Right lobe of liver (tissue), 6 donors: ENCODE measurements around the gene RHPN2. TPM values are rescaled to one million over a fixed set of nuclear protein-coding genes. Genes with fewer than 3 reads are reported as not detected.

Experiments
- ATAC-seq, 4 donors: fragments of 200-7000 bp; cut with Tn5 transposase; one replicate each; pipeline ENCODE4 v1.9.1; 2020; ENCODE audit warnings: mild to moderate bottlenecking in 4 of 4, moderate library complexity in 4 of 4
- DNase-seq, 3 donors: peaks; one replicate each; pipeline ENCODE4 v3.0.0-alpha.2; 2020
- H3K27ac ChIP-seq, 3 donors: fragments of 200-600 bp; one replicate each; pipeline ENCODE4 v1.8.0; 2022
- H3K27me3 ChIP-seq, 2 donors: fragments of 200-600 bp; one replicate each; pipeline ENCODE4 v1.8.0; 2022
- H3K36me3 ChIP-seq, 4 donors: fragments of 200-600 bp; sonication (generic) in 1 of 4; one replicate each; pipeline versions ENCODE4 v1.5.1 to v1.8.0; 2017 to 2022; ENCODE audit warnings: control low read depth in 1 of 4
- H3K4me1 ChIP-seq, 4 donors: fragments of 200-600 bp; sonication (generic) in 1 of 4; one replicate each; pipeline versions ENCODE4 v1.5.1 to v1.8.0; 2017 to 2022; ENCODE audit warnings: control low read depth in 1 of 4
- H3K4me3 ChIP-seq, 3 donors: fragments of 200-600 bp; one replicate each; pipeline ENCODE4 v1.8.0; 2022
- H3K9me3 ChIP-seq, 4 donors: fragments of 200-600 bp; sonication (generic) in 1 of 4; one replicate each; pipeline versions ENCODE4 v1.5.1 to v1.8.0; 2017 to 2022; ENCODE audit warnings: control low read depth in 1 of 4
- CTCF ChIP-seq, 4 donors: fragments of 200-600 bp in 3 of 4; fragments of 450-650 bp in 1 of 4; IDR thresholded peaks; one replicate each; pipeline versions ENCODE4 v1.5.1 to v1.8.0; 2016 to 2022; ENCODE audit warnings: antibody characterized with exemption in 4 of 4, mild to moderate bottlenecking in 2 of 4
- POLR2A ChIP-seq: fragments of 450-650 bp; IDR thresholded peaks from one replicate; pipeline ENCODE4 v1.6.1; 2017; ENCODE audit warnings: antibody characterized with exemption, mild to moderate bottlenecking
- WGBS: methylation state at CpG from one replicate; pipeline ENCODE4 v1.1.6; 2018; ENCODE audit warnings: low coverage, low lambda C conversion rate; ENCODE audit not compliant: insufficient coverage; ENCODE audit errors: missing lambda C conversion rate; 5-methylcytosine and 5-hydroxymethylcytosine counted together
- intact Hi-C, 2 donors: fragments of 100-400 bp; cut with DNase I; formaldehyde crosslinking; loops; one replicate each; pipeline versions ENCODE4 v1.11.2 to v1.14.1; 2022
- total RNA-seq, 6 experiments: library from RNA; depleted of rRNA in 2 of 6; stranded (reverse); fragments of >200 nt in 2 of 6; fragmentation: NEBNext Ultra II Directional in 3 of 6; extraction: Animal tissue kit (Norgen Biotek cat#: 25700) in 3 of 6; gene quantifications; one replicate each; pipeline versions ENCODE4 v1.1.0 to v1.2.4, GENCODE V29; 2016 to 2023
- donor health status: DM: no; HTN: yes; CAD: no.
- donor health status: DM: no; HTN: no; CAD: no.
- donor health status: DM: no; HTN: no; CAD: no.
- donor health status: DM: no; HTN: yes; CAD: no.
- donor health status: DM: no; HTN: yes; CAD: no.

The RHPN2 gene
- total RNA-seq, 6 experiments from 2014 or later: 8.7 to 18.1 (median 16.4) TPM

GRCh38 chr19:32976223-32976805 is 88.4 kb downstream of the RHPN2 start:
- H3K36me3 ChIP-seq: peaks cover 0 to 6% (median 3%) of the 10 kb centered on the region in 4 donors
- intact Hi-C loops: loop anchor here (10.0 kb wide), 1 partner anchor 138 kb away; no protein-coding TSS in a partner anchor
- peak; percentile 59 to 75 (median 71) for DNase-seq
- H3K9me3 ChIP-seq: no peaks in the 10 kb centered on the region
- ATAC-seq: peak in 2 of 4 donors; percentile 16 to 41
- H3K4me1 ChIP-seq: peaks cover 0 to 20% (median 6%) of the 10 kb centered on the region in 4 donors
- peak overlapping the region in 1 of 3 donors; percentile 51 for H3K27ac ChIP-seq
- 12% methylated on average over 10 of the region's 14 CpGs for WGBS
- peak; percentile 63 to 82 (median 76) for TF ChIP-seq CTCF (IDR thresholded peaks at IDR 0.05)
- no peak for TF ChIP-seq POLR2A
- no peak overlapping the region for H3K4me3 ChIP-seq
- H3K27me3 ChIP-seq: no peaks in the 10 kb centered on the region

GRCh38 chr19:32971715-32972540 is 92.8 kb downstream of the RHPN2 start, which contains the start of the genes CEP89 and FAAP24:
Gene CEP89 (minus strand): TSS chr19:32971958. CDS start chr19:32971874, 84 bp downstream.
Gene FAAP24 (plus strand): TSS chr19:32972242. CDS start chr19:32973197, 955 bp downstream.
- WGBS: 0% methylated on average over 20 of the region's 57 CpGs
- Histone ChIP-seq H3K36me3 (no peaks in the 10 kb centered on the region), H3K27me3 (no peaks in the 10 kb centered on the region), H3K27ac (peak within 1 kb of the TSS; percentile 35 to 57 (median 38)), H3K4me3 (peak within 1 kb of the TSS; percentile 71 to 84 (median 73)), H3K9me3 (no peaks in the 10 kb centered on the region), H3K4me1 (peaks cover 0 to 14% (median 6%) of the 10 kb centered on the region in 4 donors)
- ATAC-seq (peak; percentile 98 to 99 (median 98)), DNase-seq (peak; percentile 97 to 98 (median 97))
- peak; percentile 56 for TF ChIP-seq POLR2A
- peak in 2 of 4 donors; percentile 10 to 18 for TF ChIP-seq CTCF (IDR thresholded peaks at IDR 0.05)
- intact Hi-C loops: loop anchor here (10.0 kb wide), 1 partner anchor 143 kb away; no protein-coding TSS in a partner anchor

DNA sequence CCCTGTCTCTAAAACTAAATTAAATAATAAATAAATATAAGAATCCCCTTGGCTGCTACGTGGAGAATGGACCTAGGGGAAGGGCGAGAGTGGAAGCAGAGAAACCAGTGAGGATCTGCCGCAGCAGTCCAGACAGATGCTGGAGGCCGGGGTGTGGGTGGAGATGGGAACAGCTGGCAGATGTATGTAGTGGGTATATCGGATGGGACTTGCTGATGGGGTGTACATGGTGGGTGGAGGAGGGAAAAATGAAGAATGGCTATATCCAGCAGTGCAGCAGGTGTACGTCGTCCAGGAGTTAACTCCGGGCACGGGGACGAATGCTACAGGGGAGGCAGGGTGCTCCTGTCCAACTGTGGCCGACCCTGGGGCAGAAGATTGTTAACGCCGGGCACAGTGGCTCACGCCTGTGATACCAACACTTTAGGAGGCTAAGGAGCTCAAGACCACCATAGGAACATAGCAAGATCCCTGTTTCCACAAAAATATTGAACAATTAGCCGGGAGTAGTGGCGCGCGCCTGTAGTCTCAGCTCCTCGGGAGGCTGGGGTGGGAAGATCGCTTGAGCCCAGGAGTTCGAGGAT is 93.6 kb downstream of the RHPN2 start:
- no peaks in the 10 kb centered on the region for H3K27me3 ChIP-seq
- DNase-seq (no peak), ATAC-seq (no peak)
- no peaks in the 10 kb centered on the region for H3K9me3 ChIP-seq
- H3K4me1 ChIP-seq: peaks cover 0 to 7% (median 3%) of the 10 kb centered on the region in 4 donors
- 23% methylated on average over 19 of the region's 21 CpGs for WGBS
- peak overlapping the region; percentile 71 to 84 (median 73) for H3K4me3 ChIP-seq
- H3K36me3 ChIP-seq: no peaks in the 10 kb centered on the region
- TF ChIP-seq CTCF (IDR thresholded peaks at IDR 0.05) (no peak), POLR2A (no peak)
- no peak overlapping the region for H3K27ac ChIP-seq
- intact Hi-C loops: loop anchor here (10.0 kb wide), 1 partner anchor 144 kb away; no protein-coding TSS in a partner anchor

GRCh38 chr19:32969549-32969948 is 95.1 kb downstream of the RHPN2 start:
- ATAC-seq (no peak), DNase-seq (no peak)
- peaks cover 0 to 7% (median 2%) of the 10 kb centered on the region in 4 donors for H3K4me1 ChIP-seq
- WGBS: no CpG with 5 or more reads among the region's 10 CpGs
- H3K27ac ChIP-seq: no peak overlapping the region
- intact Hi-C loops: no loop called here
- no peaks in the 10 kb centered on the region for H3K27me3 ChIP-seq
- no peaks in the 10 kb centered on the region for H3K36me3 ChIP-seq
- TF ChIP-seq CTCF (IDR thresholded peaks at IDR 0.05) (no peak), POLR2A (no peak)
- H3K4me3 ChIP-seq: no peak overlapping the region
- H3K9me3 ChIP-seq: no peaks in the 10 kb centered on the region
